Pancreas (tissue), 10 donors: ENCODE data around the gene NAV2. TPM values are rescaled to one million over a fixed set of nuclear protein-coding genes. Genes with fewer than 3 reads are reported as not detected.

ENCODE experiments used
- ATAC-seq, 4 donors: fragments of 200-7000 bp; cut with Tn5 transposase; one replicate each; pipeline versions ENCODE4 v1.8.0 to v1.9.1; 2020; ENCODE audit warnings: mild to moderate bottlenecking in 4 of 4, moderate library complexity in 4 of 4
- DNase-seq, 6 donors: peaks; one replicate each; pipeline ENCODE4 v3.0.0-alpha.2; 2020
- FAIRE-seq: peaks from 2 replicates; lab custom pipeline; 2012; peaks lifted over from hg19 to GRCh38; lab: Jason Lieb, UNC
- H3K27ac ChIP-seq, 4 donors: fragments of 200-600 bp; sonication (generic); 1 replicate in 3 of 4; 2 replicates in 1 of 4; pipeline versions ENCODE4 v1.5.0 to v1.8.0; 2020
- H3K27me3 ChIP-seq, 4 donors: fragments of 200-600 bp; one replicate each; pipeline ENCODE4 v1.8.0; 2021
- H3K36me3 ChIP-seq, 3 donors: fragments of 200-600 bp; sonication (generic) in 1 of 3; one replicate each; pipeline versions ENCODE4 v1.5.0 to v1.8.0; 2020 to 2021
- H3K4me1 ChIP-seq, 3 donors: fragments of 200-600 bp; one replicate each; pipeline ENCODE4 v1.8.0; 2021
- H3K4me3 ChIP-seq, 4 donors: fragments of 200-600 bp; sonication (generic) in 2 of 4; one replicate each; pipeline versions ENCODE4 v1.5.0 to v1.8.0; 2020 to 2021
- H3K9me3 ChIP-seq, 4 donors: fragments of 200-600 bp; one replicate each; pipeline ENCODE4 v1.8.0; 2021
- WGBS, 2 donors: extraction: QIAGEN DNeasy Blood & Tissue Kit; methylation state at CpG; one replicate each; pipeline ENCODE4 v1.1.7; 2013; 5-methylcytosine and 5-hydroxymethylcytosine counted together
- intact Hi-C, 3 donors: fragments of 100-400 bp; cut with DNase I; formaldehyde crosslinking; loops; one replicate each; pipeline versions ENCODE4 v1.11.1 to v1.14.2; 2022
- microRNA-seq, 2 donors: library from miRNA; unstranded; fragments of <30 nt; microRNA quantifications; one replicate each; pipeline versions ENCODE4 to v1.1.0, GENCODE V29; 2019 to 2020
- polyA plus RNA-seq, 2 donors: library from polyadenylated mRNA; stranded (reverse); fragments of 200-250 nt; gene quantifications; one replicate each; pipeline ENCODE4 v1.2.3, GENCODE V29; 2013
- total RNA-seq, 6 donors: library from RNA; stranded (reverse); fragmentation: NEBNext Ultra II Directional in 4 of 6; extraction: Animal tissue kit (Norgen Biotek cat#: 25700) in 4 of 6; gene quantifications; one replicate each; pipeline versions ENCODE4 v1.2.1 to v1.2.4, GENCODE V29; 2021 to 2023
- TF ChIP-seq, protein P1 (sequence below), 4 donors: fragments of 200-600 bp; sonication (generic) in 3 of 4; IDR thresholded peaks; one replicate each; pipeline versions ENCODE4 v1.5.0 to v1.8.0; 2021; ENCODE audit warnings: antibody characterized with exemption in 4 of 4
- donor health status: healthy with polysubstance abuse.
- donor health status: DM: no; HTN: no; CAD: no; lungs with moderate emphysema.
- donor health status: DM: no; HTN: no; CAD: no.
- donor health status: control.
- donor health status: control.
- donor health status: Bipolar disorder and iron deficiency.
- donor health status: DM: yes; HTN: yes; CAD: no.
- donor health status: DM: no; HTN: no; CAD: no.
- donor health status: DM: no; HTN: no; CAD: no.
- donor health status: DM: yes; HTN: yes; CAD: no.

The NAV2 gene
- total and polyA plus RNA-seq, 8 donors: 5.8 to 26.9 (median 16.3) TPM

DNA sequence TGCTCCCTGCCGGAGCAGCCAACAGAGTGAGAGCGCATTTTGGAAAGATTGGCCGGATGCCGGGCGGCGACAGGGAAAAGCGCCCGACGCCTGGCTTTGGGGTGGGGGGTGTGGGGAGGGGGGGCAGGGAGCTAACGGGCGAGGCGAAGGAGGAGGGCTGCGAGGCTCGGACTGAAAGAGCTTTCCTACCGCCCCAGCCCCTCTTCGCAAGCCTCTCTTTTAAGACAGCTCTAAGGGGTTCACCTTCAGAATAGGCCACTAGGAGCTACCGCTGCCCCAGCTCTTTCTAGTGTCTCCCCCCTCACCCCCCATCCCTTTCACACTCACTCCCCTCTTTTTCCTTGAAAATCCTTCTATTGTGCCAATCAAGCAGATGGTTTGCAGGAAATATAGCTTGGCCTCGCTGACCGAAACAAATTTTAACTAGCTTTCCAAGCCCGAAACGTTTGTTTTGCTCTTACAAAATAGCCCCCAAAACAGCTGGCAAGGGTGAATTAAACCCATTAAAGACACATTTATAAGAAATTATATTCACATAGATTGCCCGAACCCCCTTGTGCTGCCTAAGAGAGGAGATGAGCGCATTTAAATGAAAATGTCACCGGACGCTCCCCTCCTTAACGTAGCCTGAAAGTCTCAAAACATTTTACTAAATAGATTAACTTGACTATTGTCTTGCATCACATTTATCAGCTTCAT lies 451.3 kb downstream of the NAV2 start:
- peaks cover 17 to 76% (median 21%) of the 10 kb centered on the region in 4 donors for H3K27me3 ChIP-seq
- no peaks in the 10 kb centered on the region for H3K36me3 ChIP-seq
- DNase-seq (peak in 1 of 6 donors; percentile 47), ATAC-seq (no peak), FAIRE-seq (no peak)
- H3K9me3 ChIP-seq: no peaks in the 10 kb centered on the region
- 11 to 14% methylated on average over 20 to 26 of the region's 26 CpGs for WGBS, 2 donors
- TF ChIP-seq, protein P1, sequence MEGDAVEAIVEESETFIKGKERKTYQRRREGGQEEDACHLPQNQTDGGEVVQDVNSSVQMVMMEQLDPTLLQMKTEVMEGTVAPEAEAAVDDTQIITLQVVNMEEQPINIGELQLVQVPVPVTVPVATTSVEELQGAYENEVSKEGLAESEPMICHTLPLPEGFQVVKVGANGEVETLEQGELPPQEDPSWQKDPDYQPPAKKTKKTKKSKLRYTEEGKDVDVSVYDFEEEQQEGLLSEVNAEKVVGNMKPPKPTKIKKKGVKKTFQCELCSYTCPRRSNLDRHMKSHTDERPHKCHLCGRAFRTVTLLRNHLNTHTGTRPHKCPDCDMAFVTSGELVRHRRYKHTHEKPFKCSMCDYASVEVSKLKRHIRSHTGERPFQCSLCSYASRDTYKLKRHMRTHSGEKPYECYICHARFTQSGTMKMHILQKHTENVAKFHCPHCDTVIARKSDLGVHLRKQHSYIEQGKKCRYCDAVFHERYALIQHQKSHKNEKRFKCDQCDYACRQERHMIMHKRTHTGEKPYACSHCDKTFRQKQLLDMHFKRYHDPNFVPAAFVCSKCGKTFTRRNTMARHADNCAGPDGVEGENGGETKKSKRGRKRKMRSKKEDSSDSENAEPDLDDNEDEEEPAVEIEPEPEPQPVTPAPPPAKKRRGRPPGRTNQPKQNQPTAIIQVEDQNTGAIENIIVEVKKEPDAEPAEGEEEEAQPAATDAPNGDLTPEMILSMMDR (IDR thresholded peaks at IDR 0.05): no peak
- H3K4me3 ChIP-seq: peak overlapping the region in 1 of 4 donors; percentile 26
- intact Hi-C loops: no loop called here
- no peak overlapping the region for H3K27ac ChIP-seq
- peaks cover 0 to 4% (median 0%) of the 10 kb centered on the region in 3 donors for H3K4me1 ChIP-seq

Small RNAs within 50 kb of the gene (microRNA-seq; reads per million reads assigned to microRNA genes)
- 0 reads per million in 2 donors for gene MIR4694
